ENCODE measurements around the gene GPR61. TPM values are rescaled to one million over a fixed set of nuclear protein-coding genes. Genes with fewer than 3 reads are reported as not detected.

GPR61 gene
- total and polyA plus RNA-seq, 9 of the 15 experiments (the other 6 are each of a cell fraction or from before 2014, with no cell fraction given), result 0.04 to 1.1 (median 0.25) TPM; not detected in 4

DNA sequence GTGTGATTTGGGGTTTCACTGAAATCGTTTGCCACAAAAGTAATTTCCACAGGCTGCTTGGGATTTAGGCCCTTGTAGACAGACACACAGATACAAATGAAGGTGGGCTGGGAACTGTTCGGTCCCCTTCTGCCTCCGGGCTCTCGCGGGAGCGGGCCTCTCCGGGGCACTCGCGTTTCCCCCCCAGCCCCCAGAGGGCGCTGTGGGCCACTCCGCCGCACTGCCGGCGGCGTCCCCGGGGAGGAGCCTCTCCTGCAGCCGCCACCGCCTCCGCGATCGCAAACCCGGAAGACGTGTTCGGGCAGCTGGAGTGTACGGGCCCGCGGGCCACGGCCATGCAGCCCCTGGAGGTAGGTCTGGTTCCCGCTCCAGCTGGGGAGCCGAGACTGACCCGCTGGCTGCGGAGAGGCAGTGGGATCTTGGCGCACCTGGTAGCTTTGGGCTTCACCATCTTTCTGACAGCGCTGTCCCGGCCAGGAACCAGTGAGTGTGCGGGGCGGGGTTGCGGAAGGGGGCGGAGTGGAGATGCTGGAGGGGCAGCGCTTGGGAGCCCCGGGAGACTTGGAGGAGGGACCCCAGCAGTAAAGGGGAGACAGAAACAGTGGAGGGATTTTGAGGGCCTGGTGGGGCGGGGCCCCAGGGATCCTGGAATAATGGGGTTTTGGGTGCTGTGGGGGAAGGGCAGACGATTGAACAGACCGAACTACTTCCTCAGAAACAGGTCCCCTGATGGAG lies 45.7 kb upstream of the GPR61 start, which contains the start of gene CYB561D1 (continued):
- TF ChIP-seq, protein P1, sequence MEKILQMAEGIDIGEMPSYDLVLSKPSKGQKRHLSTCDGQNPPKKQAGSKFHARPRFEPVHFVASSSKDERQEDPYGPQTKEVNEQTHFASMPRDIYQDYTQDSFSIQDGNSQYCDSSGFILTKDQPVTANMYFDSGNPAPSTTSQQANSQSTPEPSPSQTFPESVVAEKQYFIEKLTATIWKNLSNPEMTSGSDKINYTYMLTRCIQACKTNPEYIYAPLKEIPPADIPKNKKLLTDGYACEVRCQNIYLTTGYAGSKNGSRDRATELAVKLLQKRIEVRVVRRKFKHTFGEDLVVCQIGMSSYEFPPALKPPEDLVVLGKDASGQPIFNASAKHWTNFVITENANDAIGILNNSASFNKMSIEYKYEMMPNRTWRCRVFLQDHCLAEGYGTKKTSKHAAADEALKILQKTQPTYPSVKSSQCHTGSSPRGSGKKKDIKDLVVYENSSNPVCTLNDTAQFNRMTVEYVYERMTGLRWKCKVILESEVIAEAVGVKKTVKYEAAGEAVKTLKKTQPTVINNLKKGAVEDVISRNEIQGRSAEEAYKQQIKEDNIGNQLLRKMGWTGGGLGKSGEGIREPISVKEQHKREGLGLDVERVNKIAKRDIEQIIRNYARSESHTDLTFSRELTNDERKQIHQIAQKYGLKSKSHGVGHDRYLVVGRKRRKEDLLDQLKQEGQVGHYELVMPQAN (IDR thresholded peaks at IDR 0.05; ENCODE audit: borderline replicate concordance), result peak; percentile 99
- TF ChIP-seq PHF20 (IDR thresholded peaks at IDR 0.05; ENCODE audit: partially characterized antibody) (peak; percentile 97), FOXA1 (IDR thresholded peaks at IDR 0.05; ENCODE audit: borderline replicate concordance) (no peak), EHMT2 (IDR thresholded peaks at IDR 0.05) (no peak), SMAD3 (CRISPR knock-in tag; conservative IDR thresholded peaks at IDR 0.05) (no peak), NR3C1 (CRISPR knock-in tag; IDR thresholded peaks at IDR 0.05) (no peak)
- TF ChIP-seq, protein P2, sequence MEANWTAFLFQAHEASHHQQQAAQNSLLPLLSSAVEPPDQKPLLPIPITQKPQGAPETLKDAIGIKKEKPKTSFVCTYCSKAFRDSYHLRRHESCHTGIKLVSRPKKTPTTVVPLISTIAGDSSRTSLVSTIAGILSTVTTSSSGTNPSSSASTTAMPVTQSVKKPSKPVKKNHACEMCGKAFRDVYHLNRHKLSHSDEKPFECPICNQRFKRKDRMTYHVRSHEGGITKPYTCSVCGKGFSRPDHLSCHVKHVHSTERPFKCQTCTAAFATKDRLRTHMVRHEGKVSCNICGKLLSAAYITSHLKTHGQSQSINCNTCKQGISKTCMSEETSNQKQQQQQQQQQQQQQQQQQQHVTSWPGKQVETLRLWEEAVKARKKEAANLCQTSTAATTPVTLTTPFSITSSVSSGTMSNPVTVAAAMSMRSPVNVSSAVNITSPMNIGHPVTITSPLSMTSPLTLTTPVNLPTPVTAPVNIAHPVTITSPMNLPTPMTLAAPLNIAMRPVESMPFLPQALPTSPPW (CRISPR knock-in tag; IDR thresholded peaks at IDR 0.05), result peak; percentile 68
- TF ChIP-seq, protein P3, sequence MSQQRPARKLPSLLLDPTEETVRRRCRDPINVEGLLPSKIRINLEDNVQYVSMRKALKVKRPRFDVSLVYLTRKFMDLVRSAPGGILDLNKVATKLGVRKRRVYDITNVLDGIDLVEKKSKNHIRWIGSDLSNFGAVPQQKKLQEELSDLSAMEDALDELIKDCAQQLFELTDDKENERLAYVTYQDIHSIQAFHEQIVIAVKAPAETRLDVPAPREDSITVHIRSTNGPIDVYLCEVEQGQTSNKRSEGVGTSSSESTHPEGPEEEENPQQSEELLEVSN (IDR thresholded peaks at IDR 0.05; ENCODE audit: borderline replicate concordance in 1 of 2, extremely low read depth in 1 of 2, insufficient read depth in 1 of 2, insufficient read length in 1 of 2, low read depth in 1 of 2, low read length in 1 of 2, poor library complexity in 1 of 2, severe bottlenecking in 1 of 2), result no peak
- TF ChIP-seq, protein P4, sequence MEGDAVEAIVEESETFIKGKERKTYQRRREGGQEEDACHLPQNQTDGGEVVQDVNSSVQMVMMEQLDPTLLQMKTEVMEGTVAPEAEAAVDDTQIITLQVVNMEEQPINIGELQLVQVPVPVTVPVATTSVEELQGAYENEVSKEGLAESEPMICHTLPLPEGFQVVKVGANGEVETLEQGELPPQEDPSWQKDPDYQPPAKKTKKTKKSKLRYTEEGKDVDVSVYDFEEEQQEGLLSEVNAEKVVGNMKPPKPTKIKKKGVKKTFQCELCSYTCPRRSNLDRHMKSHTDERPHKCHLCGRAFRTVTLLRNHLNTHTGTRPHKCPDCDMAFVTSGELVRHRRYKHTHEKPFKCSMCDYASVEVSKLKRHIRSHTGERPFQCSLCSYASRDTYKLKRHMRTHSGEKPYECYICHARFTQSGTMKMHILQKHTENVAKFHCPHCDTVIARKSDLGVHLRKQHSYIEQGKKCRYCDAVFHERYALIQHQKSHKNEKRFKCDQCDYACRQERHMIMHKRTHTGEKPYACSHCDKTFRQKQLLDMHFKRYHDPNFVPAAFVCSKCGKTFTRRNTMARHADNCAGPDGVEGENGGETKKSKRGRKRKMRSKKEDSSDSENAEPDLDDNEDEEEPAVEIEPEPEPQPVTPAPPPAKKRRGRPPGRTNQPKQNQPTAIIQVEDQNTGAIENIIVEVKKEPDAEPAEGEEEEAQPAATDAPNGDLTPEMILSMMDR (IDR thresholded peaks at IDR 0.05 in 2 of 3, conservative IDR thresholded peaks at IDR 0.05 in 1 of 3; ENCODE audit: insufficient read depth in 2 of 3, low read depth in 1 of 3, low read length in 3 of 3), result peak; percentile 97 to 98 (median 97)
- TF ChIP-seq, protein P5, sequence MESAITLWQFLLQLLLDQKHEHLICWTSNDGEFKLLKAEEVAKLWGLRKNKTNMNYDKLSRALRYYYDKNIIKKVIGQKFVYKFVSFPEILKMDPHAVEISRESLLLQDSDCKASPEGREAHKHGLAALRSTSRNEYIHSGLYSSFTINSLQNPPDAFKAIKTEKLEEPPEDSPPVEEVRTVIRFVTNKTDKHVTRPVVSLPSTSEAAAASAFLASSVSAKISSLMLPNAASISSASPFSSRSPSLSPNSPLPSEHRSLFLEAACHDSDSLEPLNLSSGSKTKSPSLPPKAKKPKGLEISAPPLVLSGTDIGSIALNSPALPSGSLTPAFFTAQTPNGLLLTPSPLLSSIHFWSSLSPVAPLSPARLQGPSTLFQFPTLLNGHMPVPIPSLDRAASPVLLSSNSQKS (CRISPR knock-in tag; IDR thresholded peaks at IDR 0.05), result 0 out of 2 replicates have a peak, but pooled peaks have one; percentile 7
- TF ChIP-seq, protein P6, sequence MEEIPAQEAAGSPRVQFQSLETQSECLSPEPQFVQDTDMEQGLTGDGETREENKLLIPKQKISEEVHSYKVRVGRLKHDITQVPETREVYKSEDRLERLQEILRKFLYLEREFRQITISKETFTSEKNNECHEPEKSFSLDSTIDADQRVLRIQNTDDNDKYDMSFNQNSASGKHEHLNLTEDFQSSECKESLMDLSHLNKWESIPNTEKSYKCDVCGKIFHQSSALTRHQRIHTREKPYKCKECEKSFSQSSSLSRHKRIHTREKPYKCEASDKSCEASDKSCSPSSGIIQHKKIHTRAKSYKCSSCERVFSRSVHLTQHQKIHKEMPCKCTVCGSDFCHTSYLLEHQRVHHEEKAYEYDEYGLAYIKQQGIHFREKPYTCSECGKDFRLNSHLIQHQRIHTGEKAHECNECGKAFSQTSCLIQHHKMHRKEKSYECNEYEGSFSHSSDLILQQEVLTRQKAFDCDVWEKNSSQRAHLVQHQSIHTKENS (CRISPR knock-in tag; IDR thresholded peaks at IDR 0.05), result no peak

All from K562 (cell line).